ENCODE results near the gene GCGR.

GCGR gene

GRCh38 chr17:81802856-81803643 lies 900 bp upstream of the GCGR start:
- Histone ChIP-seq H3K9ac (ENCODE audit: low read length) (no peak overlapping the region), H3K27me3 (ENCODE audit: low read length) (no peaks in the 10 kb centered on the region)

GRCh38 chr17:81804559-81805399 lies 829 bp downstream of the GCGR start:
- no peaks in the 10 kb centered on the region for H3K9me2 ChIP-seq (replicated peaks; ENCODE audit: insufficient read depth, low read length)
- no peak overlapping the region for H3K4me2 ChIP-seq (ENCODE audit: low read depth, low read length, poor library complexity, severe bottlenecking)
- H3K27me3 ChIP-seq (ENCODE audit: low read length), result no peaks in the 10 kb centered on the region
- H3K9me3 ChIP-seq (ENCODE audit: insufficient read depth, low read length), result no peaks in the 10 kb centered on the region
- no peak for TF ChIP-seq EZH2phosphoT487 (conservative IDR thresholded peaks at IDR 0.05; ENCODE audit: low read length)
- TF ChIP-seq CTCF (IDR thresholded peaks at IDR 0.05; ENCODE audit: insufficient read depth, low read length, poor library complexity, severe bottlenecking), result no peak
- no peaks in the 10 kb centered on the region for H3K36me3 ChIP-seq (ENCODE audit: low read length)
- H3K27ac ChIP-seq (ENCODE audit: low read depth, low read length), result no peak overlapping the region
- no peak overlapping the region for H3K4me3 ChIP-seq (ENCODE audit: insufficient read depth, low read length, poor library complexity, severe bottlenecking)
- no peak overlapping the region for H3K9ac ChIP-seq (ENCODE audit: low read length)
- no peaks in the 10 kb centered on the region for H3K79me2 ChIP-seq (ENCODE audit: insufficient read depth, low read length)
- H4K20me1 ChIP-seq (ENCODE audit: low read depth, low read length), result no peaks in the 10 kb centered on the region
- H3F3A ChIP-seq (ENCODE audit: insufficient read depth), result no peaks in the 10 kb centered on the region
- no peak overlapping the region for H2AFZ ChIP-seq (ENCODE audit: low read depth, low read length, severe bottlenecking)

More at GRCh38 chr17:81802856-81803643, 900 bp upstream of the GCGR start:
- Histone ChIP-seq H3K27ac (ENCODE audit: low read depth, low read length) (no peak overlapping the region), H3K9me2 (replicated peaks; ENCODE audit: insufficient read depth, low read length) (no peaks in the 10 kb centered on the region), H3K9me3 (ENCODE audit: insufficient read depth, low read length) (no peaks in the 10 kb centered on the region), H3K4me3 (ENCODE audit: insufficient read depth, low read length, poor library complexity, severe bottlenecking) (no peak overlapping the region), H4K20me1 (ENCODE audit: low read depth, low read length) (no peaks in the 10 kb centered on the region), H3K79me2 (ENCODE audit: insufficient read depth, low read length) (no peaks in the 10 kb centered on the region), H3K36me3 (ENCODE audit: low read length) (no peaks in the 10 kb centered on the region), H3F3A (ENCODE audit: insufficient read depth) (no peaks in the 10 kb centered on the region), H3K4me2 (ENCODE audit: low read depth, low read length, poor library complexity, severe bottlenecking) (no peak overlapping the region), H2AFZ (ENCODE audit: low read depth, low read length, severe bottlenecking) (no peak overlapping the region)
- TF ChIP-seq CTCF (IDR thresholded peaks at IDR 0.05; ENCODE audit: insufficient read depth, low read length, poor library complexity, severe bottlenecking) (no peak), EZH2phosphoT487 (conservative IDR thresholded peaks at IDR 0.05; ENCODE audit: low read length) (no peak)

GRCh38 chr17:81805707-81806460 lies 1.9 kb downstream of the GCGR start:
- H3K27me3 ChIP-seq (ENCODE audit: low read length), result no peaks in the 10 kb centered on the region

More at GRCh38 chr17:81805707-81806460, 1.9 kb downstream of the GCGR start:
- no peak overlapping the region for H3K27ac ChIP-seq (ENCODE audit: low read depth, low read length)
- no peak overlapping the region for H3K4me2 ChIP-seq (ENCODE audit: low read depth, low read length, poor library complexity, severe bottlenecking)
- TF ChIP-seq CTCF (IDR thresholded peaks at IDR 0.05; ENCODE audit: insufficient read depth, low read length, poor library complexity, severe bottlenecking) (no peak), EZH2phosphoT487 (conservative IDR thresholded peaks at IDR 0.05; ENCODE audit: low read length) (no peak)
- no peaks in the 10 kb centered on the region for H3K36me3 ChIP-seq (ENCODE audit: low read length)
- no peak overlapping the region for H2AFZ ChIP-seq (ENCODE audit: low read depth, low read length, severe bottlenecking)
- no peaks in the 10 kb centered on the region for H3K9me3 ChIP-seq (ENCODE audit: insufficient read depth, low read length)
- H3F3A ChIP-seq (ENCODE audit: insufficient read depth), result no peaks in the 10 kb centered on the region
- no peaks in the 10 kb centered on the region for H3K9me2 ChIP-seq (replicated peaks; ENCODE audit: insufficient read depth, low read length)
- H3K9ac ChIP-seq (ENCODE audit: low read length), result no peak overlapping the region
- H3K4me3 ChIP-seq (ENCODE audit: insufficient read depth, low read length, poor library complexity, severe bottlenecking), result no peak overlapping the region
- no peaks in the 10 kb centered on the region for H4K20me1 ChIP-seq (ENCODE audit: low read depth, low read length)
- H3K79me2 ChIP-seq (ENCODE audit: insufficient read depth, low read length), result no peaks in the 10 kb centered on the region

All from SU-DHL-6 (cell line).